Hematopoietic multipotent progenitor cell treated with erythropoietin and hydrocortisone succinate and interleukin-3 and kit ligand, for 6 days (in vitro differentiated cells): ENCODE data around the gene PEDS1.
"Not testable (repeated sequence)": the region's sequence is repeated elsewhere in the genome, so short reads cannot be mapped to it uniquely, and the experiment has no call there.

Experiments used
- DNase-seq: peaks from one replicate; pipeline ENCODE4 v3.0.0-alpha.2; 2015

The PEDS1 gene

DNA sequence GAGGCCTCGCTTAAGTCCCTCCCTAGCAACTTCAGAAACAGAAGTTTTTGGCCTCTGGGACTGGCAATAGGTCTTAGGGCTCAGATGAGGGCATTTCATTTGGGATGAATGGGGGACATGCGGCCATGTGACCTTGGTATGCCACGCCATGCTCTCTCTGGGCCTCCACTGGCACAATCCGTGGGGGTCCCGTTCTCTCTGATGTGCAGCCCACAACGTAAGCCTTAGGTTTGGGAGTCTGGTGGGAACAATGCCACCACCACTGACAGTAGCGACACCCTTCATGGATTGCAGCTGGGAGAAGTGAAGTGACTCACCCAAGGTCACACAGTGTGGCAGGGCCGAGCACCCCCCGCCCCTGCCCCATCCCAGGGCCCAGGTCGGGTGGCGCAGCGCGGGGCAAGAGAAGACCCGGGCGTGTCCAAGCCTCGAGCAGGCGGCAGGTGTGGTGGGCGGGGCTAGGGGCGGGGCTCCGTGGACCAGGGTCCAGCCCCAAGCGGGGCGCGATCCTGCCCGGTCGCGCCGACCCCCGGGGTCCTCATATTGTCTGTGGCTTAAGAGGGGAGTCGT, 36.2 kb upstream of the PEDS1 start:
- DNase-seq: peak; percentile 57

DNA sequence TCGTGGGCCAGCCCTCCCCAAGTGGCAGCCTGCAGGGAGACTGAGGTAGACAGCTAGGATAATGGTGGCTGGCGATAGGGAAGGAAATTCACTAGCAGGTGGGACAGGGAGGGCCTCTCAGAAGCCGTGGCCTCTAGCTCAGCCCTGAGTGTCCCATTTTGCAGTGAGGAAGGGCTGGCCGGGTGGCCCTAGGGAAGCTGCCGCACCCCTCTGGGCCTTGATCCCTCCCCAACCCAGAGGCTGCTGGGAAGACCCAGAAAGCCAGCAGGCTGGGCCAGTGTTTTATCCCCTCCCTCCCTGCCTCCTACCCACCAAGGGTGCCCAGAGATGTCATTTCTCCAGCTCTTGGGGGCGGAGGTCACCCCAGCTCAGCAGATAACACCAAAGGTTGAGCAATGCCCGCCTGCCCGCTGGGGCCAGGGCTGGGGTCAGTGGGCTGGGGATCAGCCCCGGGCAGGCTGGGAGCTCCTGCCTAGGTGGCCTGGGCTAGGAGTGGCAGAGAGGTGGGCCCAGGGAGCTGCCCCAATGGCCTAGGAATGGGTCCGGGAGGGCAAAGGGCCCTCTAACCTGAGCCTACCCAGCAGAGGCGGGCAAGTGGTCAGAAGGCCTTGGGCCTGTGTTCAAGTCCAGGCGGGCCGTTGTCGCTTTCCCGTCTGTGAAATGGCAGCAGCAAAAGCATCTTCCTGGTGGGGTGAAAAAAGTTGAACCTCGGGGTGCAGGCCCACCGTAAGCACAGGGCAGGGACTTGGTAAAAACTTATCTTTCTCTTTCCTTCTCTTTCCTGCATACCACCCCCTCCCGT, 35.6 kb upstream of the PEDS1 start:
- DNase-seq: peak; percentile 42

DNA sequence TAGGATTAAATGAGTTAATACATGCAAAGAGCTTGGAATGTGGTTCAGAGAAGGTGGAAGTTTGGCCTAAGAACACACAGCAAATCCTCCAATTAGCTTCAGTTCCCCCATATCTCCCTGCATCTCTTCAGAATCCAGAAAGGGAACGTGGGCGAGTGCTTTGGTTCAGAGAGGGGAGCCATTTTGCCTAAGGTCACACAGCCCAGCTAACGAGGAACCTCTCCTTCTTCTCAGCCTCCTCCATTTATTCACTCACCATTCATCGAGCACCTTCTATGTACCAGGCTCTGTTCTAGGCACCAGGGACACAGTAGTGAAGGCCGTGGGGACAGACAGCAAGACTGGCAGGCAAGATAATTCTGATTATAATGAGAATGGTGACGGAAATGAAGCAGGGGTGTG, 34.8 kb upstream of the PEDS1 start:
- DNase-seq: no peak

DNA sequence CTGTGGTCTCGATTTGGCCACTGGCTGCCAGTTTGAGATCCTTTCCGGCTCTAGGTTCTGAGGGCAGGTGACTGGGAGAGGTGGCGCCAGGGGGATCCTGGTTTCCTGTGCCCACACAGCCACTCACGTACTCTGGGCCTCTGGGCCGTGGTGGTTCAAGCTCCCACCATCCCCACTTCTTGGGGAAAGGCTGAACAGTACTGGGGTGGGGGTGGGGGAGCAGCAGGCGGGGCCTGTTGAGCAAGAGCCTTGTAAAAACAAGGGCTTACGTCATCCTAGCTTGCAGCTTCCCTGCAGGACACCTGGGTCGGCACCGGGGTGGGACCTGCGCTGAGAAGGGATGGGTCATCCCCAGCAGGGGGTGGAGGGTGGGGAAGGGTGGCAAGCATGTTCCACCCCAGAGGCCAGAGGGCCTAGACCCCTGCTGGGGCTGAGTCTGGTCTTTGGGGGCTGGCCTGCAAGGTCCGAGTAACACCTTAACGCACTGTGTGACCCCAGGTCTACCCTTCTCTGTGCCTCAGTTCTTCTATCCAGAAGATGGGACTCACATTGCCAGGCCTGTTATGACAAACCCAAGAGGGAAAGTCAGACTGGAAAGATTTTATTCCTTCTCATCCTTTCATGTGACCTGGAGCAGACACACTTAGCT, 34.0 kb upstream of the PEDS1 start:
- DNase-seq: no peak

DNA sequence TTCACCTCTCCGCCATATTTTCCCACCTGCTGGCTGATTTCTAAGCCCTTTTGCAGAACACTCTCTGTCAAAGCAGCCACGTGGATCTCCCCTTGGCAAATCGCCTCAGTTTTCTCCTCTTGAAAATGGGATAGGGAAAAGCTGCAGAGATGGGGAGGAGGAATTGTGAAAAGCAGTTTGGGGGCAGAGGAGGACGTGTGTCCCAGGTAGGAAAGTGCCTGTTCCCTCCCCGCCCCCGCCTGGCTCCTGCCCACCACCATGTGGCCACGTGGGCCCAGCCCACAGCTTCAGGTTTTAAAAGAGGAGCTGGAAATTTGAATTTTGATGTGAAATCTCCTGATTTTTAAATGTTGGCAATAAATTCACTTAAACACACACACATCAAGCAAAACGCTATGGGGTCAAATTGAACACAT, 33.5 kb upstream of the PEDS1 start:
- DNase-seq: no peak

DNA sequence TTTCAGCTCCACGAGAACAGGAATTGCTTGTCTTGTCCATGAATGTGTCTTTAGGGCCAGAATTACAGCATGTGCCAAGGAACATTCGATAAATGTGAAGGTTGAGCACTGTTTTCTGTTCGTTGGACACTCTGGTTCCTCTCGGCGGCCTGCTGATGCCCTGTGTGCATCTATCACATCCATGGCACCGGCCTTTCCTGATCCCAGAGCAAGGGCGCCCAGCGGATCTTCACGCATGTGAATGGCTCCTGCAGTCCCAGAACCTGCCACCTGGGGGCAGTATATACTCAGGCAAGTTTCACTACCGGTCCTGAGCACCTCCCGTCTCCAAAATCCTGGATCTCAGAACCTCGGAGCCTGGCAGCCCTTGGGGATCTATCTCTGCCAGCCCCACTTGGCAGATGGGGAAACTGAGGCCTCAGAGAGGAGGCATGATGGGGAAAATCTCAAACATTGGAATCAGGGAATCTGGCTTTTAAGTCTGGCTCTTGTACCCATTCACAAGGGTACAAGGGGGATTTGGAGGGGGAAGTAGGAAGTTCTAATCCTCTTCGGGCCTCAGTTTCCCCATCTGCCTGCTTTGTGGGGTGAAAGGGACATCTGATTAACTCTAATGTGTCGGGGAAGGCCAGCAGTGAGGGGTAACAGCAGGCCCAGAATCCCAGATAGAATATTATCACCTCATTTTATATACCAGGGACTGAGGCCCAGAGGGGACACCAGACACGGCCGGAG, 32.8 kb upstream of the PEDS1 start:
- peak; percentile 90 for DNase-seq

DNA sequence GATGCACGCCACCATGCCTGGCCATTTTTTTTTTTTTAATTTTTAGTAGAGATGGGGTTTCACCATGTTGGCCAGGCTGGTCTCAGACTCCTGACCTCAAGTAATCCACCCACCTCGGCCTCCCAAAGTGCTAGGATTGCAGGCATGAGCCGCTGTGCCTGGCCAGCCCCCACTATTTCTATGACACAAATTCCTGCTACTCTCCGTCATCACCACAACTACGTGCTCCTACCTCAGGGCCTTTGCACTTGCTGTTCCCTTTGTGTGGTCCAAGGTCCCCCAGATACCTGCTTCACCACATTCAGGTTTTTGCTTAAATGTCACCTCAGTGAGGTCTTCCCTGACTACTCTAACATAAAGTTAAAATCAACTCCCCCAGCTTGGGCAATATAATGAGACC, 31.9 kb upstream of the PEDS1 start:
- no peak for DNase-seq

DNA sequence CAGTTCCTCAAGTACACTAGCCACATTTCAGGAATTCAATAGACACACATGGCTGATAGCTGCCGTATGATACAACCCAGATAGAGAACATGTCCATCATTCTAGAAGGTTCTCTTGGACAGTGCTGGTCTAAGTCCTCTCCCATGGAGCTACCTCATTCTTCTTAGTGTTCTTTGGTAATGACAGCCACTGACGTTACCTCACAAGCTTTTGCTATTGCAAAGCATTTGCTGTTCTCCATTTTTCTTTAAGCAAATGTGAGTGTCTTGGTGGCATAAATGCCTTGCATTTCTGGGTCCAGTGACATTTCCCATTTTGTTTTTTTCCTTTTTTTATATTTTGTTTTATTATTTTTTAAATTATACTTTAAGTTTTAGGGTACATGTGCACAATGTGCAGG, 28.8 kb upstream of the PEDS1 start:
- no peak for DNase-seq

DNA sequence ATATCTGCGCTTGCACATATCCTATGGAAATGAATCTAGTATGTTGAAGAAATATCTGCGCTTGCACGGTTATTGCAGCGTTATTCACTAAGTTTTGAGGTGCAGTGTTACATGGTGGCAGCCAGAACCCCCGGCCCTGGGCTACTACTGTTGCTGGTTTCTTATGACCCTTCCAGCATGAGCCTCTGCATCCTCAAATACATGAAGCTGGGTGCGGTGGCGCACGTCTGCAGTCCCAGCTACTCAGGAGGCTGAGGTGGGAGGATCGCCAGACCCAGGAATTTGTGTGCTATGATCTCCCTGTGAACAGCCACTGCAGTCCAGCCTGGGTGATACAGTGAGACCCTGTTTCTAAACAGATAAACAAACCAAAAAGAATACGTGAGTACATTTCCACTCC, 27.8 kb upstream of the PEDS1 start:
- DNase-seq: no peak

DNA sequence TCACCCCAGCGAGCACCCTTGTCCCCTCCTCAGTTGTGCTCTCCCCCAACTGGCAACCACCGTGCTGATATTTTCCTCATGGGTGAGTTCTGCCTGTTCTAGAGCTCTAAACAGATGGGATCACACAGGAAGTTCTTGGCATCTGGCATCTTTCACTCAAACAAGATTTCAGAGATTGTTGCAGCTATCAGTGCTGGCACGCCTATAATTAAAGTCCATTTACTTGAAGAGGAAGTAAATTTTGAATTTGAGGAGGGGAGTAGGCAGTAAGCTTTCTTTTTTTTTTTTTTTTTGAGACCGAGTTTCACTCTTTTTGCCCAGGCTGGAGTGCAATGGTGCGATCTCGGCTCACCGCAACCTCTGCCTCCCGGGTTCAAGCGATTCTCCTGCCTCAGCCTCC, 25.1 kb upstream of the PEDS1 start:
- not testable (repeated sequence) for DNase-seq

DNA sequence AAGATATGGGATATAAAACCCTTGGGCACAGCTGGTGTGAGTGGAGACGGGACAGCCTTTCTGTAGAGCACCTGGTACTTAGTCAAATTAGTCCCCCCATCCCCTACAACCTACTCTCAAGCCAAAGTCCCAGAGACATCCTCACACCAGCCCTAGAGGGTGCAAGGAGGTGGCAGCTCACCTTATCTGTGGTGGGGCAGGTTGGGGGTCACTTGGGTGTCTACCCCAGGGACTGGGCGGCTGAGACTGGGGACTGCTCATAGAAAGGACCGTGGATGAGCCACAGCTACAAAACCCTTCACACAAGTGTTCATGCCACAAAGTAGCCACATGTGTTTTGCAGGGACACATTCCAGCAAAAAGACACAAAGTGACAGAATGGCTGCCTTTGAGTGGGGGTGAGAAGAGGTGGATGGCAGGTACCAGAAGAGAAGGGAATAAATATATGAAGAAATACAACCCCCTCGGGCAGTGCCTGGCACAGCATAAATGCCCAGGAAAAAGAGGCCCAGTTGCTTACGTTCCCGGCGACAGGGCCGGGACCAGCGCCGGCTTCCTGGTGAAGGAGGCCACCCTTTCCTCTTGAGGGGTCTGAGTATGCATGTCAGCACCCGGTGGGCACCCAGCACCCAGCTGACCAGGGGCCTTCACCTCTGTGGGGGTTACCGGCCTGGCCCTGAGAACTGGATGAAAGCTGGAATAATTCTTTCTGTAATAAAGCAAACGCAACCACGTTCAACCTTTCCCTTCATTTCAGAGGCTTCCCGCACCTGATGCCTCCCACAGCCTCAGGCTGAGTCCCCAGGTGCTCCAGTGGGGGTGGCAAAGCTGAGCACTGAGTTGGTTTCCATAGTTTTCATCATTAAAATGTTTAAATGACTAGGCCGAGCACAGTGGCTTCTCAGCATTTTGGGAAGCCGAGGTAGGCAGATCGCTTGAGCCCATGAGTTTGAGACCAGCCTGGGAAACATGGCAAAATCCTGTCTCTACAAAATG, 22.7 kb upstream of the PEDS1 start:
- DNase-seq: no peak

DNA sequence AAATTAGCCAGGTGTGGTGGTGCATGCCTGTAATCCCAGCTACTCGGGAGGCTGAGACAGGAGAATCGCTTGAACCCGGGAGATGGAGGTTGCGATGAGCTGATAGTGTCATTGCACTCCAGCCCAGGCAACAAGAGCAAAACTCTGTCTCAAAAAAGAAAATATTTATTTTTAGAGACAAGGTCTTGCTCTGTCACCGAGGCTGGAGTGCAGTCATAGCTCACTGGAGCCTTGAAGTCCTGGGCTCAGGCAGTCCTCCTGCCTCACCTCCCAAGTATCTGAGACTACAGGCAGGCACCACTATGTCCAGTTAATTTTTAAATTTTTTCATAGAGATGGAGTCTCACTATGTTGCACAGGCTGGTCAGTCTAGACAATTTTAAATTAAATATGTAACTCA, 20.9 kb upstream of the PEDS1 start:
- no peak for DNase-seq

DNA sequence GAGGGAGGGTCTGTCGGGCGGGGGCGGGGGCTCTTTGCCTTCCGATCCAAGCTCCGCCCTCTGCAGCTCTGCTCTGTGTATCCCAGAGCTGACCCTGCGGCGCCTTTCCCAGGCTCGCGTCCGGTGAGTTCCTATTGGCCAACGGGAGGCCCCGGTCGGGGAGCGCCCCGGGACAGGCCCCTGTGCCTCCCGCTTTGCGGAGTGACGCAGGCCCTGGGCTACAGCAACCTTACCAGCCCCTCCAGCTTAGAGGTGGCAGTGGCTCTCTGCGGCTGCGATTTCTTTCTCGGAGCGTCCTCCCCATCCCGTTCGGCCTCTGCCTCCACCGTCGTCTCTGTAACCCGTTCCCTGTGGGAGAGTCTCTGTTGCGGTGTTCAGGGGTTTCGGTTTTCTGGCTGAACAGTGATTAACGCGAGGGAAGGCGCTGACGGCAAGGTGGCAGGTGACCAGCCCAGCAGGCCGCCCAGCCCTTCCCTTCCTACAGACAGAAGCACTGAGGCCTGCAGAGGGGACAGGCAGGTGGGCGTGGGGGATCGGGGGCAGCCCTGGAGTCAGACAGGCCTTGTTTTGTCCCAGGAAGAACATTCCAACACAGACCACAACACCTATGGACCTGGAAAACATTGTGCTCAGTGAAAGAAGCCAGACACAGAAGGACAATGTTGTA, 19.0 kb upstream of the PEDS1 start:
- no peak for DNase-seq

DNA sequence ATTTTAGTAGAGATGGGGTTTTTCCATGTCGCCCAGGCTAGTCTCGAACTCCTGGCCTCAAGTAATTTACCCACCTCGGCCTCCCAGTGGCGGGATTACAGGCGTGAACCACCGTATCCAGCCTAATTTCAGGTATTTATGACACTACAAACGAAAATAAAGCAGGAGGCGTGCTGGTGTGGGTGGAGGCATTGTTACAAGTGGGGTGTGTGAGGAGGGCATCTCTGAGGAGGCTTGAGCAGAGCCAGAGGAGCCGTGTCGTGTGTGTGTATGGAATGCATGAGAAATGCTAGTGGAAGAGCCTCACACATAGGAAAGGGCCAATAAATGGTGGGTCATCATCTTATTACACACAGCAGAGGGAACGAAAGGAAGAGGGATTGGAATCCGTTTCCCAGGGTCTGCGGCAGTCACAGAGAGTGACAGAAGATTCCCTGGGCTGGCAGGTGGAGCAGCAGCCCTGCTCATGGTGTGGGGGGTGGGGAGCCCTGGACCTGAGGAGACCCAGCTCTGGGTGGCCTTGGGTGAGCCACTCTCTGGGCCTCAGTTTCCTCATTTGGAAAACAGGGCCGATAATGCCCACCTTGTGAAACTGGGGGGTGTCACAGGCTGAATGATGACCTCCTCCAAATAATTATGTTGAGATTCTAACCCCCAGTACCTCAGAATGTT, 17.2 kb upstream of the PEDS1 start:
- DNase-seq: no peak

DNA sequence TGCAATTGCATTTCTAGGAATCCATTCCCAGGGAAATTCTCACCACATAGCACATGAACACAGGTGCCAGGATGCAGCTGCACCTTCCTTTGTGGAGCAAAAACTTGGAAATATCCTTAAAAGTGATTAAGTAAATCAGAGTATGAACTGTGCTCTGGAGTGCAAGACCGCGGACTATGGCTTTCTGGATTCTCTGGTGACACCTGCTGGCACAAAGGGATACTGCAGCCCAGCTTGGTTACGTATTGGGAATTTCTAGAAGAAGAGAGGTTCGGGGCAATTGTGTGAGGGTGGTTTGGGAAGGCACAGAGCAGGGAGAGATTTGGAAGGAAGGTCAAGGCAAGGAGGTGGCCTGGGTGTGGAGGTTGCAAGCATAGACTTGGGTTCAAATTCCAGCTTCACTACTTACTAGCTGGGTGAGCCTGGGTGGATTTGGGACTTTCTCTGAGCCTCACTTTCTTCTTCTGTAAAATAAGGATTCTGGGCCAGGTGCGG, 15.9 kb upstream of the PEDS1 start:
- peak; percentile 85 for DNase-seq

DNA sequence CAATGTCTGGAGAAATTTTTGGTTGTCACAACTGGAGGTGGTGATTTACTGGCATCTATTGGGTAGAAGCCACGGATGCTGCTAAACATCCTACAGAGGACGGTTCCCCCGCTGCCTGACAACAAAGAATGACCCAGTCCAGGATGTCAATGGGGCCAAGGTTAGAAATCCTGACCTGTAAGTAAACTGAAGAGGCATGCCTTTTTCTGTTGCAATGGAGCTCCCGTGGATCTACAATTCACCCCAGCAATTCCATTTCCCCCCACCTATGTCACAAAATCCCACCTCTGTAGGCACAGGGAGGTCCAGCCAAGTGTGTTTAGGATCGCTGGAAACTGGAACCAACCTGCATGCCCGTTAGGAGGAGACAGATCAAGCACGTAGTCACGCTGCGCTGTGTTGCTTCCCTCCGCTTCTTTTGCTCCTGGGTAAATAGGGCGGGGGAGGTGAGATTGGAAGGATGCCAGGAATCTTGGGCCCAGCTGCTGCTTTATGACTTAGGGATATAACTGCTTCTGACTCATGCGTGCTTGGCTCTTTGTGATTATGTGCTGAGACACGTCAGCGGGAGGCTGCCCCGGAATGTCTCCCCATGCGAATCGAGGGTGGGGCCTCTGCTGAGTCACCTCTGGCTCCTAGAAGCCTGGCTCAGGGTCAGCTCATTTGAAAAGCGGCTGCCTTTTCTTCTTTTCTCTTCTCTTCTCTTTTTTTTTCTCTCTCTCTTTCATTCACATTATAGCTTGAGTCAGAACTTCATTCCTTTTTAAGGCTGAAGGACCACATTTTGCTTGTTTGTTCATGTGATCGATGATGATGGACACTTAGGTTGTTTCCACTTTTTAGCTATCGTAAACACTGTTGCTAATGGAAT, 12.4 kb upstream of the PEDS1 start:
- DNase-seq: peak; percentile 99

DNA sequence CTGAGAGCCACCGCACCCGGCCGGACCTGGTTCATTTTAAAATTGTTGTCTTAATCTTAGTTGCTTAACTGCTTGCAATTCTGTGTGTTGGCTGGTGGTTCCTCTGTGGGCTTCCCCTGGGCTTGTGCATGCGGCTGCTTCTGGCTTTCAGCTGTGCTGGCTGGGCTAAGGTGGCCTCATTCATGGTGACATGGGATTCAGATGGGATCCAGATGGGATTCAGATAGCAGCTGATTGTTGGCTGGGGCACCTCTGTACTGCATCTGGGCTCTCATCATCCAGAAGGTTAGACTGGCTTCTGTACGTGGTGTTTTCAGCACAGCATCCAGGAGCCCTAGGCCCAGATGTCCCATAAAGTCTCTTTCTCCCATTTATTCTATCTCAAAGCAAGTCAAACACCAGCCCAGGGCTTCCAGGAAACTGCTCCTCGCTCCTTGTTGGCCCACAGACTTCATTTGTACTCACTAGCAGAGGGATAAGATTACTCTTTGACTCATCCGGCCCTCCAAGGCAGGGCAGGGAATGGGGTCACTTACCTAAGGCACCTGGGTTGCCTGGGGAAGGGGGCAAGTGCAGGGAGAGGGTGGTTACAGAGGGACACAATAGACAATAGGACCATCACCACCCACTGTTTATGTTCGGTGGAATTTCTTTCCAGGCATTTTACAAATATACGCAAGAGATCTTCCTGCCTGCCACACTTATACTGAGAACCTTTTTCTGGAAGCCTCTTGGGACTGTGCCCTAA, 10.2 kb upstream of the PEDS1 start:
- no peak for DNase-seq

DNA sequence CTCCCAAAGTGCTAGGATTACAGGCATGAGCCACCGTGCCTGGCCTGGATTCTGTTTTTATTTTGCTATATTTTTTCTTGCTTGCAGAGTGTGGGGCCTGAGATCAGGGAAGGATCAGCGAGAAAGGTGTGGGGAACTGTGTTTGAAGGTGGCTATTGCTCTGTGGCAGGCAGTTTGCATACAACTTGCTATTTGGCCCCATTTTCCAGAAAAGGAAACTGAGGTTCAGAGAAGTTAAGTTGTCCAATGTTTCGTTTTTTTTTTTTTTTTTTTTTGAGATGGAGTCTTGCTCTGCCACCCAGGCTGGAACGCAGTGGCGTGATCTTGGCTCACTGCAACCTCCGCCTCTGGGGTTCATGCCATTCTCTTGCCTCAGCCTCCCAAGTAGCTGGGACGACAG, 8.0 kb upstream of the PEDS1 start:
- not testable (repeated sequence) for DNase-seq

DNA sequence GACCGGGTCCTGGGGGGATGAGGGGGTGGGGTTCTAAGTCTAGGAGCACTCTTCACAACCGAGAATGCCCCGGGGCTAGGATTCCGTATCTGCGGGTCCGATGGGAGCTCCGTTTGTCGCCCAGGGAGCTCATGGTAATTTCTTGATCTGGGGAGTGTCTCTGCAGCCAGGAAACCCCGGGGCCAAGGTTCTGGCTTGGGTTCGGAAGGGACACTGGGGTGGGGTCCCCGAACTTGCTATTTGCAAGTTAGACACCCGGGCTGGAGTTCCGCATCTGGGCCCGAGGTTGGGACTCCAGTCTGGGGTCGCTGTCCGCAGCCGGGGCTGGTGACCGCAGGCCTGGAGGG, 397 bp downstream of the PEDS1 start:
- peak; percentile 28 for DNase-seq
